Gastroesophageal sphincter (tissue), 4 donors: ENCODE data around the gene BOK. TPM values are rescaled to one million over a fixed set of nuclear protein-coding genes. Genes with fewer than 3 reads are reported as not detected.

Source experiments
- ATAC-seq: fragments of 150-250 bp; one replicate; pipeline ENCODE4 v1.9.1; 2016; ENCODE audit warnings: mild to moderate bottlenecking, moderate library complexity
- H3K27ac ChIP-seq, 4 donors: fragments of 200-600 bp; sonication (generic) in 3 of 4; 1 replicate in 3 of 4; 2 replicates in 1 of 4; pipeline ENCODE4 v1.5.1; 2016 to 2019
- H3K27me3 ChIP-seq: fragments of 200-600 bp; sonication (generic); one replicate; pipeline ENCODE4 v1.5.1; 2019
- H3K36me3 ChIP-seq, 2 donors: fragments of 200-600 bp; sonication (generic); one replicate each; pipeline ENCODE4 v1.5.1; 2019; ENCODE audit warnings: control low read depth in 1 of 2
- H3K4me1 ChIP-seq, 3 donors: fragments of 200-600 bp; sonication (generic); 1 replicate in 2 of 3; 2 replicates in 1 of 3; pipeline ENCODE4 v1.5.1; 2016 to 2019; ENCODE audit warnings: control low read depth in 2 of 3
- H3K4me3 ChIP-seq, 2 donors: fragments of 200-600 bp; sonication (generic); one replicate each; pipeline ENCODE4 v1.5.1; 2019; ENCODE audit warnings: mild to moderate bottlenecking in 1 of 2, moderate library complexity in 1 of 2
- H3K9me3 ChIP-seq, 3 donors: fragments of 200-600 bp; sonication (generic); one replicate each; pipeline ENCODE4 v1.5.1; 2017 to 2019; ENCODE audit warnings: control low read depth in 2 of 3
- CTCF ChIP-seq, 4 experiments: fragments of 200-600 bp in 2 of 4; fragments of 450-650 bp in 2 of 4; sonication (generic) in 1 of 4; IDR thresholded peaks; one replicate each; pipeline ENCODE4 v1.5.1; 2017 to 2019; ENCODE audit warnings: antibody characterized with exemption in 4 of 4, mild to moderate bottlenecking in 2 of 4, moderate library complexity in 2 of 4
- EP300 ChIP-seq: sonication (generic); formaldehyde crosslinking; IDR thresholded peaks from one replicate; pipeline ENCODE4 v1.6.1; 2017; ENCODE audit warnings: antibody characterized with exemption, mild to moderate bottlenecking
- POLR2A ChIP-seq, 2 donors: fragments of 450-650 bp; IDR thresholded peaks; one replicate each; pipeline ENCODE4 v1.6.1; 2017; ENCODE audit warnings: antibody characterized with exemption in 2 of 2, mild to moderate bottlenecking in 2 of 2, moderate library complexity in 1 of 2
- POLR2AphosphoS5 ChIP-seq: sonication (generic); formaldehyde crosslinking; IDR thresholded peaks from one replicate; pipeline ENCODE4 v1.6.1; 2017; ENCODE audit warnings: antibody characterized with exemption
- whole genome bisulfite sequencing, 2 donors: methylation state at CpG; one replicate each; pipeline ENCODE4 v1.1.5; 2018; ENCODE audit warnings: low coverage in 1 of 2; 5-methylcytosine and 5-hydroxymethylcytosine counted together
- total RNA-seq, 4 donors: library from RNA; depleted of rRNA; stranded (reverse); fragments of >200 nt; gene quantifications; one replicate each; pipeline ENCODE4 v1.1.0, GENCODE V29; 2016

Gene BOK
- total RNA-seq, 4 donors from 2014 or later, result 46.0 to 128 (median 66.3) TPM

GRCh38 chr2:241593271-241593670 lies 34.7 kb downstream of the BOK start:
- 83 to 100% methylated on average over 2 to 15 of the region's 16 CpGs for WGBS, 2 donors
- Histone ChIP-seq H3K36me3 (peaks cover 0 to 88% of the 10 kb centered on the region in 2 donors), H3K4me1 (no peaks in the 10 kb centered on the region), H3K4me3 (no peak overlapping the region), H3K27ac (no peak overlapping the region), H3K9me3 (peaks cover 0 to 6% (median 0%) of the 10 kb centered on the region in 3 donors), H3K27me3 (no peaks in the 10 kb centered on the region)
- no peak for TF ChIP-seq POLR2A (IDR thresholded peaks at IDR 0.05)
- TF ChIP-seq CTCF (IDR thresholded peaks at IDR 0.05), result no peak
- TF ChIP-seq POLR2AphosphoS5, result no peak
- no peak for TF ChIP-seq EP300
- ATAC-seq, result no peak

- Histone ChIP-seq H3K4me1 (no peaks in the 10 kb centered on the region), H3K4me3 (no peak overlapping the region), H3K9me3 (no peaks in the 10 kb centered on the region), H3K36me3 (peaks cover 0 to 82% of the 10 kb centered on the region in 2 donors), H3K27ac (no peak overlapping the region), H3K27me3 (no peaks in the 10 kb centered on the region)
- TF ChIP-seq POLR2AphosphoS5 (no peak), POLR2A (IDR thresholded peaks at IDR 0.05) (no peak), EP300 (no peak), CTCF (IDR thresholded peaks at IDR 0.05) (no peak)
- 81% methylated on average over 12 of the region's 15 CpGs; no CpG with 5 or more reads in 1 of the 2 donors for WGBS, 2 donors
- no peak for ATAC-seq
Measured at GRCh38 chr2:241595600-241596140, 37.1 kb downstream of the BOK start.

GRCh38 chr2:241597561-241597960 lies 39.0 kb downstream of the BOK start:
- Histone ChIP-seq H3K4me1 (no peaks in the 10 kb centered on the region), H3K27ac (no peak overlapping the region), H3K36me3 (peaks cover 0 to 83% of the 10 kb centered on the region in 2 donors), H3K4me3 (no peak overlapping the region), H3K27me3 (no peaks in the 10 kb centered on the region), H3K9me3 (no peaks in the 10 kb centered on the region)
- no peak for TF ChIP-seq EP300
- TF ChIP-seq CTCF (IDR thresholded peaks at IDR 0.05), result no peak
- no peak for TF ChIP-seq POLR2AphosphoS5
- no peak for TF ChIP-seq POLR2A (IDR thresholded peaks at IDR 0.05)
- WGBS, 2 donors, result 96% methylated on average over 4 of the region's 6 CpGs; no CpG with 5 or more reads in 1 of the 2 donors
- no peak for ATAC-seq

GRCh38 chr2:241598061-241598460 lies 39.5 kb downstream of the BOK start:
- H3K27me3 ChIP-seq, result no peaks in the 10 kb centered on the region
- H3K36me3 ChIP-seq, result peaks cover 0 to 83% of the 10 kb centered on the region in 2 donors
- H3K9me3 ChIP-seq, result no peaks in the 10 kb centered on the region
- H3K4me3 ChIP-seq, result no peak overlapping the region
- no peak for TF ChIP-seq POLR2AphosphoS5
- TF ChIP-seq CTCF (IDR thresholded peaks at IDR 0.05), result no peak
- TF ChIP-seq POLR2A (IDR thresholded peaks at IDR 0.05), result no peak
- no peak for TF ChIP-seq EP300
- no peak overlapping the region for H3K27ac ChIP-seq
- no peak for ATAC-seq
- 0 to 64% methylated on average over 1 to 5 of the region's 5 CpGs for WGBS, 2 donors
- H3K4me1 ChIP-seq, result no peaks in the 10 kb centered on the region

- Histone ChIP-seq H3K4me3 (no peak overlapping the region), H3K9me3 (no peaks in the 10 kb centered on the region), H3K36me3 (peaks cover 0 to 83% of the 10 kb centered on the region in 2 donors), H3K27me3 (no peaks in the 10 kb centered on the region), H3K4me1 (no peaks in the 10 kb centered on the region), H3K27ac (no peak overlapping the region)
- TF ChIP-seq EP300 (no peak), CTCF (IDR thresholded peaks at IDR 0.05) (peak in 3 of 4 experiments; percentile 24 to 31 (median 24))
- ATAC-seq, result no peak
- 71% methylated on average over 1 of the region's 1 CpG; no CpG with 5 or more reads in 1 of the 2 donors for WGBS, 2 donors
Measured at GRCh38 chr2:241598487-241598886, 39.9 kb downstream of the BOK start.
